NCI-H1694 treated with DMSO at 0.1 percent for 48 hours (cell line): ENCODE measurements around the gene NYAP2.
A peak's percentile ranks its signal among the peaks of the same experiment; 100 is the strongest.

Experiments used
- DNase-seq: peaks from one replicate; lab custom pipeline; 2025; lab: John Stamatoyannopoulos, UW

Gene NYAP2

GRCh38 chr2:225428360-225428759 lies 28.9 kb downstream of the NYAP2 start:
- DNase-seq, result no peak

DNA sequence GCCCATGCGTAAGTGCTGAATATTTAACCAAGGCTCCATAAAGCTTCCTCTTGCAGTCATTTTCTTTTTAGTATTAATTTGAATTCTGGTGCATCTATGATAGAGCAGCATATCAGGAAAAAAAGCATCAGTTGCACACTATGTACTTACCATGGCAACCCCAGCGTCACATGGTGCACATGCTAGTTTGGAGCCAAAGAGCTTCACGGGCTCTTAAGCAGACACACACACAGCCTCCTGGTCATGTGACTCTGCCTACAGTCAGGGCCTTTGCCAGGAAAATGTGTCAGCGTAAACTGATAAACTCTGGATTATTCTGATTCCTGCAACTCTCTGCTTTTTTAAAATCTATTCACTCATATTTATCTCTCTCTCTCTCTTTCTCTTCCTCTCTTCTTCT lies 30.2 kb downstream of the NYAP2 start:
- peak; percentile 97 for DNase-seq

DNA sequence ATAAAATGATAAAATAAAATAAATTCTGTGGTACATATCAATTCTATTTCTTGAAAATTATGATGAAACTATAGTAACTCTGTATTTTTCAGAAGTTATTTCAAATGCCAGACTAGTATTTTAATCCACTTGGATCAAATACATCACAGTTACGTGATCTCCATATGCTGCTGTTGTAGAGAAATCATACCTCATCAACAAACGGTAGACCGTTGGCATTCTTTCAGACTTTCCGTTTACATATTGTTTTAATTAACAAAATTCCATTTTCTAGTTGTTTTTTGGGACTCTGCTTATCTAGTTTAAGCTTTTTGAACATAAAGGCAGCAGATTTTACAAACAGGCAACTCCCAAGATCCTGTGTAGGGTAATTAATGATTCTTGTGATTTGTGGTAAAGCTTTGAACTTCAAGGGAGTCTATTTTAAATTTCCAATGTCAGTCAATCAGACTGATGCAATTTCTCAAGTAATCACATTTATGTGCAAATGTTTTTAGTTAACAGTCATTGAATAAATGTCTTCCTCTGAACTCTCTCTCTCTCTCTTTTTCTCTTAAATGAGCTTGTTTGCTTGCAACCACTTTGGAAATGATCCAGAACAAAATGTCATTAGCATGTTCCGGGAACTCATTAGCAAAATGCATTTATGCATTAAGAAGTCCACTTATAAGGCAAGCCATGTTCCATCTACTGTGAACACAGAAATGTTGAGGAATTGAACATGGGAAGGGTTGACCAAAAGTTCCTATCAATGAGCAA lies 31.8 kb downstream of the NYAP2 start:
- DNase-seq, result peak; percentile 46

DNA sequence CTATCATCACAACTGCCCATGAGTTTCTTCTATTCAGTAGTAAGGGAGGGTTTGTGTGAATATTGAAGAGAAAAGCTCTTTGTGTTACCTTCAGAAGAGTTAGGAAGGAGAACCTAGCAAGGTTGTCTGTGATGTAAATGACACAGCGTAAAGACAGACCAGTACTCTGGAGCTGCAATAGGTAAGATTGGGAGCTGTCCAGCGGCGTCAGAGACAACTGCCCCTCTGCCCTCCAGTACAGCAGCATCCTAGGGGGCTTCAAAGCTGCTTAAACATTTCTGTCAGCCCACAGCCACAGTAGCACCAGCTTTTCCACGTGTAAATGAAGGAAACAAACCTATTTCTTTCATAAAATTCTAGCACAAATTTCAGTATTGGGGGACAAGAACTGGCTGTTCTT lies 34.5 kb downstream of the NYAP2 start:
- no peak for DNase-seq

DNA sequence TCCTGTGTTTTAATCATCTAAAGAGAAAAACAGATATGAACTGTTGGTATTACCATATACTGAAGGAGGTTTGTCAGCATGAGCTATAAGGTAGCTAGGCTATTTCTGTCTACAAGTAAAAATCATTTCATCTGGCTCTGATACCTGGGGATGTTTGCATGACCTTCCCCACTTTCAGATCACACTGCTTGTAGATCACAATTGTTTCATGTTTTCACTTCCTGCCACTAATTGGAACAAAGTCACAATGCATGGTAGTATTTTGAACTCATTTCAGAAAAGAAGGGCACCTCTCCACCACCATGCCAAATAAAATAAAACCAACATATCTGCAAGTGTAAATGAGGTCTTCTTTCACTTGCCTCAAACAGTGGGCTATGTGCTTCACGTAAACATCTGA lies 37.8 kb downstream of the NYAP2 start:
- DNase-seq, result no peak

GRCh38 chr2:225438248-225438647 lies 38.7 kb downstream of the NYAP2 start:
- no peak for DNase-seq

GRCh38 chr2:225452677-225453076 lies 53.2 kb downstream of the NYAP2 start:
- no peak for DNase-seq

DNA sequence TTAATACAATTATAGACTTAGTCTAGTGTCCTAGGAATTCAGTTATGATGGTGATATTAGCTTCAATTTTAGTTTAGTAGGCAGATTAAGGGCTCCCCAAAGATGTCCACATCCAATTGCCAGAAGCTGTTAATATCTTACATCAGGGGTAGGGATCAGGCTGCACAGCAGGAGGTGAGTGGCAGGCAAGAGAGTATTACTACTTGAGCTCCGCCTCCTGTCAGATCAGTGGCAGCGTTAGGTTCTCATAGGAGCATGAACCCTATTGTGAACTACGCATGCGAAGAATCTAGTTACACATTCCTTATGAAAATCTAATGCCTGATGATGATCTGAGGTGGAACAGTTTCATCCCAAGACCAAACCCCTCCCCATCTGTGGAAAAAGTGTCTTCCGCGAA lies 54.9 kb downstream of the NYAP2 start:
- DNase-seq, result no peak

- DNase-seq, result no peak
These were observed 57.2 kb downstream of the NYAP2 start for GRCh38 chr2:225456619-225457260.

DNA sequence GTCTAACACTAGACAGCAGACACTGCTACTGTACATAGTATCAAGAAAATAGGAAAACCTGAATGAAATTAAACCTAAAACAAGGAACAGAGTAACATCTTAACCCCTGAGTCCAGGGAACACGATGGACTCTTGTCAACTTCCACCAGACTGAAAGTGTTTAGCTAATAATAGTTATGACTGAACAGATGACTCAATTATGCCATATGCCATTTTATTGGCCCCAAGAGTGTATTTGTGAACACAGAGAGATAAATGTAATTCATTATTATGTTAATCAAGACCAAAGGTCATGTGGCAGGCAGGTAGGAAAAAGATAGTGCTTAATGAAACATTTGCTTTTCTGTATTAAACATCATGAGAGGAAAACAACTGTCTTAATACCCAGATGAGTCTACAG lies 58.0 kb downstream of the NYAP2 start:
- DNase-seq, result peak; percentile 40

DNA sequence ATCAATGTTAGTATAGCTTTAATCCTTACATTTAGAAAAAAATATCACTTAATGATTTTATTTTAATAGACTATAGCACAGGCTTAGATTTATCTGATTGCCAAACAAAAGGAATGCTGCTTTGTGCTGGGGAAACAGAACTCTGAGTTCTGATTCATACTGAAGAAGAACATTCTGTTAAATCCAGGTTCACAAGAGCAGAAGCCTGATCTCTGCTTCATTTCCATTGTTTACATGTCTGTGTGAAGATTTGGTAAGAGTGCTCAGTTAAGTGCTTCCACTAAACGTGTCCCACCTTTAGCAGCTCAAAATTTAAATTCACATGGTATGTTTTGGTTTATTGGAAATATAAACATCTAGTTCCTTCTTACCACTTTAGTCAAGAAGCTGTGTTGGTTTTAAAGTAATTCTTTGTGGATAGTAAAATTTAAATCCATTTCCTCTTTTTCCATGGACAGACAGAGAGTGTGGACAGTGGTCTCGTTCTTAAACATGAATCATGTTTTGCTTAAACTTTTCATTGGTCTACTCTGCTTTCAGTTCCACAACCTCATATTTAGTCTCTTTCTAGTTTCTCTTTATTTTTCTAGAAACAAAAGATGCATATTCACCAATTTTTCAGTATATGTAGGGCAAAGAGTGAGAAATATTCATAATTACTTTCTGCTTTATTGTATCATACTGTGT lies 59.1 kb downstream of the NYAP2 start:
- DNase-seq, result no peak

GRCh38 chr2:225462417-225462816 lies 62.9 kb downstream of the NYAP2 start:
- DNase-seq, result no peak

DNA sequence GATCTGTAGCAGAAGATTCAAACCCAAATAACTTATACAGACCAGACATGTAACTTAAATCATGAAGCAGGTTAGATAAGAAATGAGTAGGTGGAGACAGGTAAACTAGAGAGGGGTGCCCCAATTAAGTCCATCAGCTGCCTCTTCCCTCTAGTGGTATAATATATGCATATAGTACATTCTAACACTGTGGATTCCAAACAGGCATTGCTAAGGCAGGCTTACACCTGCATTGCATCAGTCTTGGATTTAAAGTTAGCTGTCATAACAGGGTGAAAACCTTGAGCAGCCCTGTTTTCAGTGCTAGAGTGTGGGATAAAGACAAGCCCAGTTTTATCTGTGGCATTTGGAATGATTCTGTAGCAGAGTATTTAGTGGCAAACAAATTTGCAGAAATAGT lies 63.4 kb downstream of the NYAP2 start:
- DNase-seq, result no peak

- DNase-seq, result no peak
These were observed 63.9 kb downstream of the NYAP2 start for GRCh38 chr2:225463449-225463848.

GRCh38 chr2:225464346-225465025 lies 65.0 kb downstream of the NYAP2 start:
- no peak for DNase-seq

GRCh38 chr2:225465827-225466226 lies 66.3 kb downstream of the NYAP2 start:
- DNase-seq, result no peak

DNA sequence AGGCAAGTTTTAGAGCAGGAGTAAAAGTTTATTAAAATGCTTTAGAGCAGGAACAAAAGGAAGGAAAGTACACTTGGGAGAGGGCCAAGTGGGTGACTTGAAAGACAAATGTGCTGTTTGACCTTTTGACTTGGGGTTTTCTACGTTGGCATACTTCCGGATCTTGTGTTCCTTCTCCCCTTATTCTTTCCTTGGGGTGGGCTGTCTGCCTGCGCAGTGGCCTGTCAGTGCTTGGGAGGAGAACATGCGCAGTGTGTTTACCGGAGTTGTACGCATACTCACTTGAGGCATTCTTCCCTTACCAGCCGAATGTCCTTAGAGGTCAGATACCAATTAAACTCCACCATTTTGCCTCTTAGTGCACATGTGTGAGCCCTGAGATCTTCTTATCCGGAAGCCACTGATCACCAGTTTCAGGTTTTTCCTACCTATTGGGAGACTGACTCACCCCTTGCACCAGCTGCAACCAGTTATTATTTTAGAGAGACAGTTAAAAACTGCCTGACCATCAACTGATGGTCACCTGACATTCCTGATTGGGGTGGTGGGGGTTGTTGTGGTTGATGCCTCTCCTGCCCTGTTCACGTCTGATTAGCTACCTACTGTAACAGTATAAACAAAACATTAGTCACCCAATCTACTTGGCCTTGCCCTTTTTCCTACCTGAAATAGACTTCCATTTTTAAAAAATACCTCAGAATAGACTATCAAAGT lies 67.5 kb downstream of the NYAP2 start:
- no peak for DNase-seq

DNA sequence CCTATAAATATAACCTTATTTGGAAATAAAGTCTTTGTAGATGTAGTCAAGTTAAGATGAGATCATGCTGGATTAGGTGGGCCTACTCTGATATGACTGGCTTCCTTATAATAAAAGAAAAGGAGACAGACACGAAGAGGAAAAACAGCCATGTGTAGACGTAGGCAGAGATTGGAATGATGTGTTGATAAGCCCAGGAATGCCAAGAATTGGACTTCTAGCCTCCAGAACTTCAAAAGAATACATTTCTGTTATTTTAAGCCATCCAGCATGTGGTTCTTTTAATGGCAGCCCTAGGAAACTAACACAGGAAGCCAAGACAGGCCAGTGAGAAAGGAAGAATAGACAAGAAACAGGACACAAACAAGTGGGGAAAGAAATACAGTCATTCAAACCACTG lies 68.6 kb downstream of the NYAP2 start:
- no peak for DNase-seq

- no peak for DNase-seq
These were observed 71.5 kb downstream of the NYAP2 start for GRCh38 chr2:225471039-225471438.

DNA sequence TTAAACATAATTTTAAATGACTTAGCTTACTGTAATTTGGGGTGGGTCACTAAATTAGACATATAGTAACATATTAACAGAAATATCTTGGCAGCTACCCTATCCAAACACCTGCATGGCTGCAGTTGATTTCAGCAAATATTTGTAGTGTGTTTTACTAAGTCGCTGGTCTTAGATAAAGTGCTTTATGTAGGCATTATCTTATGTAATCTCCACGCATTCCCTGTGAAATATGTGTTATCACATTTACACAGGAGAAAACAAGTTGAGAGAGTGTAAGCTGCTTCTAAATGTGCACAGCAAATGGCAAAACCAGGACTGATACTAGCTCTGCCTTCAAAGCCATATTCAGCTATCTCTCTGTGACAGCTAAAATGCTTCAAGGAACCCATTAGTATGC lies 72.0 kb downstream of the NYAP2 start:
- DNase-seq, result no peak

DNA sequence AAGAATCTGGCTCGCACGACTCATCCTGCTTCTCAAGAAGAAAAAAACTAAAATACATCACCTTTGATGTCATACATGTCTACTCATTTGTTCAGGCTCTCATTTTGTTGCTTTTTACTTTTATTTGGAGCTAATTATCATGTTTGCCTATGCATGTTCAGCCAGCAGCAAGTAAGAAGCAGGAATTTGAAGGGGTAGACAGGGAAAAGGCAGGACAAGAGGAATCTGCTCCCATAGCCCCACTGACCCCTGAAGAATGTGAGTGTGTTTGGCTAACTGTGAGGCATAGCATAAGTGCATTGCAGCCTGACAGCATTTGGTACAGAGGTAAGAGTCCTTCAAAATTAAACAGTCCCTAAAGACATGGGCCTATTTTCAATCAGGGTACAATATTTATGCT lies 72.7 kb downstream of the NYAP2 start:
- DNase-seq, result no peak

DNA sequence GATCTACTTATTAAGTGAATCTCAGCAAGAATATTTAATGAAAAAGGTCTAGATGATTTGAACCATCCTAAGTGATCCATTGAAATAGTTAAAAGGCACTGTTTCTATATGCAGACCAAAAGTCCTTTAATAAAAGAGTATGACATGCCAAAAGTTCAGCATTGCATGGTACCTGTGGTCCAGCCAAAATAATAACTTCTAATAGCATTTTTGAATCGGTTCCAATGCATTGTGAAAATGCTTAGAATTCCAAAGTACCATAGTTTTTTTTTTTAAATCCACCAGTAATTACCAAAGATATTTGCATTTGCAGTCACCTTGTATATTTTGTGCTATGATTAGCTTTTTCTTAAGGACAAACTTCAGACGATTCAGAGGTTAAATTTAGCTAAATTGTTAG lies 79.9 kb downstream of the NYAP2 start:
- no peak for DNase-seq
